Measurements from ENCODE around the gene DCDC2C. TPM values are rescaled to one million over a fixed set of nuclear protein-coding genes. Genes with fewer than 3 reads are reported as not detected.

DCDC2C gene
- polyA plus RNA-seq, 2 of the 4 experiments (the other 2 are of a cell fraction): not detected

DNA sequence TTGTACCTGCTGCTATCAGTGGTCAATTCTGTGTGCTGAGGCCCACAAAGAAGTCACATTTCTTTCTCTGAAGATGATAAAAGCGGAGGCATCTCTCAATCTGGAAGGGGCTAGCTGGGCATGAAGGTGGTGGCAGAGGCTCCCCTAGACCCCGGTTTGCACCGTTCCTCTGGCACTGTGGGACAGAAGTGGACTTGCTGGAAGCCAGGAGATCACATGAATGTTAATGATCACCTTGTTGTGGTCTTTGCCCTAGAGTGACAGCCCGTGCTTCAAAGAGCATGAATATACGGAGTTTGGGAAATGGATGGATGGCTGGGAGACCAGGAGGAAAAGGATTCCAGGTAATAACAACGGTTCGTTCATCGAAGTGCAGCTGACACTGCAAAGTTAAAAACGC, 25.2 kb upstream of the DCDC2C start:
- H3K4me1 ChIP-seq: no peaks in the 10 kb centered on the region
- no peak overlapping the region for H3K4me2 ChIP-seq
- H3K9me3 ChIP-seq: no peaks in the 10 kb centered on the region
- ATAC-seq (0 out of 6 replicates have a peak, but pooled peaks of 1 of the 2 experiments have one; percentile 9), DNase-seq (ENCODE audit: low read depth in 1 of 2, low spot score in 1 of 2) (no peak), FAIRE-seq (no peak)
- TF ChIP-seq USF2 (IDR thresholded peaks at IDR 0.05) (no peak), HDAC2 (IDR thresholded peaks at IDR 0.05) (no peak), ZC3H11A (IDR thresholded peaks at IDR 0.05) (no peak), EHF (CRISPR knock-in tag; IDR thresholded peaks at IDR 0.05) (no peak), NFE2L2 (conservative IDR thresholded peaks at IDR 0.05; ENCODE audit: low read length) (no peak), MAFK (IDR thresholded peaks at IDR 0.05; ENCODE audit: partially characterized antibody) (no peak), HOXB13 (CRISPR knock-in tag; IDR thresholded peaks at IDR 0.05; ENCODE audit: low read depth) (no peak)
- no peak overlapping the region for H3K4me3 ChIP-seq
- no peak overlapping the region for H3K27ac ChIP-seq
- 16% methylated on average over 9 of the region's 9 CpGs for WGBS (ENCODE audit: missing lambda C conversion rate)
- POLR2A ChIA-PET: no interaction called here
- CTCF ChIA-PET: interaction anchor here (4.3 kb wide), 1 partner anchor 14 kb away, joined by 12 read pairs; no protein-coding TSS in a partner anchor

DNA sequence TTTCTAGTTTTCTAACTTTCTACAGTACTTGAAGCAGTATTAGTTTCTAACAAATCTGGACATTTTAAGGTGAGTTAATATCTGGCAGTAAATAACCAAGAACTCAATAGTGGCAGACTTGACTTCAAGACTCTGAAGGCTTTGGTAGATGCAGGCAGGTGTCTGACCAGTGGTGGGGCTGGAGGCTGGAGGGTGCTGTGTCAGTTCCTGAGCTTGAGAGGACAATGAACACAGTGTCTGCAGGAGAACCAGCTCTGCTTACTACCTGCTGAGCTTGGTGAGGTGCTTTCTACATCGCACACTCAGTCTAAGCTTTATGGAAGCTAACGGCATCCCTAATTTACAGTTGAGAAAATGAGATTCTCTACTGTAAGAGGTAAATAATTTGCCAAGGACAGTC, 24.2 kb upstream of the DCDC2C start:
- no peaks in the 10 kb centered on the region for H3K4me1 ChIP-seq
- CTCF ChIA-PET: no interaction called here
- H3K9me3 ChIP-seq: no peaks in the 10 kb centered on the region
- H3K4me2 ChIP-seq: no peak overlapping the region
- 45% methylated on average over 2 of the region's 2 CpGs for WGBS (ENCODE audit: missing lambda C conversion rate)
- FAIRE-seq (no peak), ATAC-seq (peak in 1 of 2 experiments; percentile 15; a peak in 2 of 6 replicates), DNase-seq (ENCODE audit: low read depth in 1 of 2, low spot score in 1 of 2) (no peak)
- H3K4me3 ChIP-seq: no peak overlapping the region
- H3K27ac ChIP-seq: no peak overlapping the region
- POLR2A ChIA-PET: no interaction called here
- TF ChIP-seq RFX5 (IDR thresholded peaks at IDR 0.05) (no peak), RNF2 (IDR thresholded peaks at IDR 0.05; ENCODE audit: borderline replicate concordance, low read depth) (no peak), CEBPB (IDR thresholded peaks at IDR 0.05) (no peak), TP53 (CRISPR knock-in tag; IDR thresholded peaks at IDR 0.05) (no peak), CTCF (IDR thresholded peaks at IDR 0.05) (no peak), CHD4 (IDR thresholded peaks at IDR 0.05; ENCODE audit: borderline replicate concordance) (no peak), HOXB13 (CRISPR knock-in tag; IDR thresholded peaks at IDR 0.05; ENCODE audit: low read depth) (no peak), RARB (CRISPR knock-in tag; IDR thresholded peaks at IDR 0.05) (no peak)

DNA sequence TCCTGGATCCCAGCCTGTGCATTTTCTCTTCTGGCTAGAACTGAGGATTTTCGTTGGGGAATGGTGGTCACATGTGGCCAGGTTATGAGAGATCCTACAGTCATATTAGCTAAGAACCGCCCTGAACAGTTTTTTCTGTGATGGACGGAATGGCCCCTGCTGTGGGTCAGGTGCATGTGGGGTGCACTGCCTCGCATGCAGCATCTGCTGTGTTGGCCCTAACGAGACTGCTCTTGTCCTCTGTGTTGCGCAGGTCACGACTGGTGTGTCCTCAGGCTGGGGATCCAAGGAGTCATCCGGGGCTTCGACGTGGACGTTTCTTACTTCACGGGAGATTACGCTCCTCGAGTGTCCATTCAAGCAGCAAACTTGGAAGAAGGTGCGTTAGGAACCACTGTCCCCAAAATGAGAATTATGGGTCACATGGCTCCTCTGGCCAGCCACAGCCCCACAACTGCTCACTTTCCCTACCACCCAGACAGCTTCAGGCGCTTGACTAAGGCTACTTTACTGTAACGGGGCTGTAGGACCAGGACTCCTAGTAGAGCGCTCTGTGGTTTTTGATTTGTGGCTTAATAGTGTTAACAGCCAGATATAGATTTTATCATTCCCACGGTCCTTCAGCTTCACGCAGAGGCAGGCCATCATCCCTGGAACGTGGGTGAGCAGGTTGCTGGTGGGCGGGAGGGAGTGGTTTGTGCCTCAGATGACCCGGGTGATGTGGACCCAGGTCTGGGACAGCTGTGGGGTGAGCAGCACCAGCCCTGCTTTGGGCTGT, 23.6 kb upstream of the DCDC2C start:
- WGBS (ENCODE audit: missing lambda C conversion rate): 41% methylated on average over 23 of the region's 23 CpGs
- ChIA-PET POLR2A (no interaction called here), CTCF (no interaction called here)
- no peak for TF ChIP-seq HMGXB4 (CRISPR knock-in tag; IDR thresholded peaks at IDR 0.05; ENCODE audit: borderline replicate concordance)
- TF ChIP-seq POLR2AphosphoS2 (conservative IDR thresholded peaks at IDR 0.05; ENCODE audit: low read length): no peak
- TF ChIP-seq EHMT2 (IDR thresholded peaks at IDR 0.05; ENCODE audit: low read depth): no peak
- no peak for TF ChIP-seq SREBF2 (IDR thresholded peaks at IDR 0.05)
- TF ChIP-seq CTCF (IDR thresholded peaks at IDR 0.05): no peak
- TF ChIP-seq RFX5 (IDR thresholded peaks at IDR 0.05): no peak
- no peak for TF ChIP-seq HDAC2 (IDR thresholded peaks at IDR 0.05)
- TF ChIP-seq BCL3 (IDR thresholded peaks at IDR 0.05): no peak
- no peak for TF ChIP-seq FOXS1 (CRISPR knock-in tag; IDR thresholded peaks at IDR 0.05)
- no peak for TF ChIP-seq ELK1 (IDR thresholded peaks at IDR 0.05; ENCODE audit: low read depth, low read length)
- Histone ChIP-seq H3K4me3 (no peak overlapping the region), H3K4me1 (no peaks in the 10 kb centered on the region), H3K27ac (no peak overlapping the region), H3K9me3 (no peaks in the 10 kb centered on the region), H3K4me2 (no peak overlapping the region)
- DNase-seq (ENCODE audit: low read depth in 1 of 2, low spot score in 1 of 2) (no peak), ATAC-seq (peak in 1 of 2 experiments; percentile 16; a peak in 2 of 6 replicates), FAIRE-seq (no peak)

All from A549 (cell line).